ENCODE results near the gene AGFG1.
A peak's percentile ranks its signal among the peaks of the same experiment; 100 is the strongest.

The AGFG1 gene

DNA sequence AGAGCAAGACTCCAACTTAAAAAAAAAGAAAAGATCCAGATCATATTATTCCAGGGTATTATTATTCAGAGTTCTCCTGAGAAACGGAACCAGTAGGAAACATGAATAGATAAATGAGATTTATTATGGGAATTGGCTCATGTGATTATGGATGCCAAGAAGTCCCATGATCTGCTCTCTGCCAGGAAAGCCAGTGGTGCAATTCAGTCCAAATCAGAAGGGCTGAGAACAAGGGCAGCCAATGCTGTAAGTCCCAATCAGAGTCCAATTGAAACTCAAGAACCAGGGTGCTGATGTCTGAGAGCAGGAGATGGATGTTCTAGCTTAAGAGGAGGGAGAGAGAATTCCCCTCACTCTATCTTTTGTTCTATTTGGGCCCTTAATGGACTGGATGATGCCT lies 134.5 kb downstream of the AGFG1 start:
- no peak overlapping the region for H3K27ac ChIP-seq (ENCODE audit: low read depth, low read length)
- H4K8ac ChIP-seq (ENCODE audit: low read depth, low read length) = no peak overlapping the region
- no peak overlapping the region for H2BK12ac ChIP-seq (ENCODE audit: low read length)
- no peaks in the 10 kb centered on the region for H3K79me2 ChIP-seq (ENCODE audit: control insufficient read depth, insufficient read depth, low read length, poor library complexity)
- H3K18ac ChIP-seq (ENCODE audit: low read length) = no peak overlapping the region
- H3K27me3 ChIP-seq (ENCODE audit: insufficient read depth, low read length) = no peaks in the 10 kb centered on the region
- no peak overlapping the region for H3K4ac ChIP-seq (ENCODE audit: low read depth, low read length)
- no peaks in the 10 kb centered on the region for H3K79me1 ChIP-seq (ENCODE audit: low read length)
- no peak overlapping the region for H2AK5ac ChIP-seq (ENCODE audit: low read length)
- H3K4me3 ChIP-seq (ENCODE audit: low read depth, low read length) = no peak overlapping the region
- H3K9me3 ChIP-seq (ENCODE audit: insufficient read depth, low read depth, low read length) = no peaks in the 10 kb centered on the region
- H3K4me2 ChIP-seq (ENCODE audit: low read length) = no peak overlapping the region
- no peaks in the 10 kb centered on the region for H3K36me3 ChIP-seq (ENCODE audit: control insufficient read depth in 1 of 2, insufficient read depth in 2 of 2, low read length in 2 of 2)
- H4K12ac ChIP-seq (ENCODE audit: low read depth, low read length) = no peak overlapping the region
- H2BK120ac ChIP-seq (ENCODE audit: insufficient read depth, low read length, poor library complexity) = no peak overlapping the region
- no peak overlapping the region for H4K91ac ChIP-seq (ENCODE audit: low read depth, low read length)
- no CpG with 5 or more reads among the region's 1 CpG for WGBS (ENCODE audit: extremely low coverage, insufficient coverage, insufficient read length)
- no peaks in the 10 kb centered on the region for H3K4me1 ChIP-seq (ENCODE audit: control insufficient read depth in 1 of 2, insufficient read depth in 2 of 2, low read length in 2 of 2)
- no peak for DNase-seq
- no peak overlapping the region for H3K14ac ChIP-seq (ENCODE audit: low read length)
- H2AFZ ChIP-seq (ENCODE audit: insufficient read depth, low read length, poor library complexity) = no peak overlapping the region
- no peak overlapping the region for H3K23ac ChIP-seq (ENCODE audit: low read length)
- H3K9ac ChIP-seq (ENCODE audit: low read length) = no peak overlapping the region
- no peak overlapping the region for H2BK5ac ChIP-seq (ENCODE audit: low read depth, low read length, poor library complexity)

DNA sequence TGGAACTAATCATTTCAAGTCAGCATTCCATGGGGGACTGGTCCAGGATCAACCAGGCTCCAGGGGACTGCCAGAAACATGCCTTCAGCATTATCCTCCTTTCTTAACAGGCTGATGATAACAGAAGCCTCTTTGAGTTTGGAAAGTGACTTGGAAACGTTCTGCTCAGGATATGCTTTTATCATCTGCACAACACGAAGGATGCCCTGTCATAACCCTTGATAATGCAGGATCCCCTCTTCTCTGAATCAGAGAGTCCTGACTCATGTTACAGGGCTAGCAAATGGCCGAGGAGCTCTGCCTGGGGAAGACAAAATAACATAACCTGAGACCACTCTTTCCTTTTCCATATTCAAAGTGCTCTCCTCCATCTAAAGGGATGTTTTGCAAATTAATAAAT lies 136.0 kb downstream of the AGFG1 start:
- H3K14ac ChIP-seq (ENCODE audit: low read length) = no peak overlapping the region
- no peak for DNase-seq
- no peak overlapping the region for H2AFZ ChIP-seq (ENCODE audit: insufficient read depth, low read length, poor library complexity)
- no peak overlapping the region for H2AK5ac ChIP-seq (ENCODE audit: low read length)
- WGBS (ENCODE audit: extremely low coverage, insufficient coverage, insufficient read length) = no CpG with 5 or more reads among the region's 3 CpGs
- no peak overlapping the region for H3K18ac ChIP-seq (ENCODE audit: low read length)
- H3K9ac ChIP-seq (ENCODE audit: low read length) = no peak overlapping the region
- no peak overlapping the region for H2BK5ac ChIP-seq (ENCODE audit: low read depth, low read length, poor library complexity)
- no peaks in the 10 kb centered on the region for H3K9me3 ChIP-seq (ENCODE audit: insufficient read depth, low read depth, low read length)
- H3K4me3 ChIP-seq (ENCODE audit: low read depth, low read length) = no peak overlapping the region
- no peak overlapping the region for H2BK120ac ChIP-seq (ENCODE audit: insufficient read depth, low read length, poor library complexity)
- no peak overlapping the region for H3K27ac ChIP-seq (ENCODE audit: low read depth, low read length)
- no peak overlapping the region for H4K12ac ChIP-seq (ENCODE audit: low read depth, low read length)
- no peaks in the 10 kb centered on the region for H3K79me1 ChIP-seq (ENCODE audit: low read length)
- no peaks in the 10 kb centered on the region for H3K27me3 ChIP-seq (ENCODE audit: insufficient read depth, low read length)
- no peak overlapping the region for H3K23ac ChIP-seq (ENCODE audit: low read length)
- H2BK12ac ChIP-seq (ENCODE audit: low read length) = no peak overlapping the region
- H3K36me3 ChIP-seq (ENCODE audit: control insufficient read depth in 1 of 2, insufficient read depth in 2 of 2, low read length in 2 of 2) = no peaks in the 10 kb centered on the region
- H4K91ac ChIP-seq (ENCODE audit: low read depth, low read length) = no peak overlapping the region
- no peaks in the 10 kb centered on the region for H3K4me1 ChIP-seq (ENCODE audit: control insufficient read depth in 1 of 2, insufficient read depth in 2 of 2, low read length in 2 of 2)
- no peaks in the 10 kb centered on the region for H3K79me2 ChIP-seq (ENCODE audit: control insufficient read depth, insufficient read depth, low read length, poor library complexity)
- no peak overlapping the region for H3K4ac ChIP-seq (ENCODE audit: low read depth, low read length)
- H4K8ac ChIP-seq (ENCODE audit: low read depth, low read length) = no peak overlapping the region
- H3K4me2 ChIP-seq (ENCODE audit: low read length) = no peak overlapping the region

DNA sequence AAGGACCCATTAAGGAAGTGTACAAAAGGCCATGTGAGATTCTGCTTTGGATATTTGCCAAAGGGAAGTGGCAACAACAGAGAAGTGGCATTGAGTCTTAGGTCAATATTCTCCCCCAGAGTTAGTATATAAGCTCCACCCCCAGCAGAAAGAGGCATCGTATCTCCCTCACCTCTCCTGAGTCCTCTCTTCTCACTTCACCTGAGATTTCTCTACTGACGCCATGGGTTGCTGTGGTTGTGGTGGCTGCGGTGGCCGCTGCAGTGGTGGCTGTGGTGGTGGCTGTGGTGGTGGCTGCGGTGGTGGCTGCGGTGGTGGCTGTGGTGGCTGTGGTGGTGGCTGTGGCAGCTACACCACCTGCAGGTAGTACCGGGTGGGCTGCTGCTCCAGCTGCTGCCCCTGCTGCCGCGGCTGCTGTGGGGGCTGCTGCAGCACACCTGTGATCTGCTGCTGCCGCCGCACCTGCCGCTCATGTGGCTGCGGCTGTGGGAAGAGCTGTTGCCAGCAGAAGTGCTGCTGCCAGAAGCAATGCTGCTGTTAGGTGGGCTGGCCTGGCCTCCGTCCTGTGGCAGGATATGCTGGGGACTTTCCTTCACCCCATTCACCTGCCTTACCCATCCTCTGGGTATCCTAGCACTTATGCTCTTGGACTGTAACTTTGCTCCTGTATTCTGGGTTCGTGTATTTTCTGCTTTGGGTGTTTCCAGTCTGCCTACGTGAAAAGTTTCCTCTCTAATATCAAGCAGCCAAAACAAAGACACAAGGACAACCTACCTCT lies 136.8 kb downstream of the AGFG1 start:
- no peak overlapping the region for H3K14ac ChIP-seq (ENCODE audit: low read length)
- no peaks in the 10 kb centered on the region for H3K9me3 ChIP-seq (ENCODE audit: insufficient read depth, low read depth, low read length)
- no peak overlapping the region for H3K4me2 ChIP-seq (ENCODE audit: low read length)
- H2BK120ac ChIP-seq (ENCODE audit: insufficient read depth, low read length, poor library complexity) = no peak overlapping the region
- DNase-seq = peak in 1 of 2 donors; percentile 28
- H2AK5ac ChIP-seq (ENCODE audit: low read length) = no peak overlapping the region
- H3K79me2 ChIP-seq (ENCODE audit: control insufficient read depth, insufficient read depth, low read length, poor library complexity) = no peaks in the 10 kb centered on the region
- H3K4me1 ChIP-seq (ENCODE audit: control insufficient read depth in 1 of 2, insufficient read depth in 2 of 2, low read length in 2 of 2) = no peaks in the 10 kb centered on the region
- WGBS (ENCODE audit: extremely low coverage, insufficient coverage, insufficient read length) = no CpG with 5 or more reads among the region's 16 CpGs
- no peak overlapping the region for H2BK5ac ChIP-seq (ENCODE audit: low read depth, low read length, poor library complexity)
- no peak overlapping the region for H3K4me3 ChIP-seq (ENCODE audit: low read depth, low read length)
- H3K27me3 ChIP-seq (ENCODE audit: insufficient read depth, low read length) = no peaks in the 10 kb centered on the region
- no peak overlapping the region for H3K23ac ChIP-seq (ENCODE audit: low read length)
- H4K12ac ChIP-seq (ENCODE audit: low read depth, low read length) = no peak overlapping the region
- H3K27ac ChIP-seq (ENCODE audit: low read depth, low read length) = no peak overlapping the region
- no peak overlapping the region for H3K18ac ChIP-seq (ENCODE audit: low read length)
- H3K9ac ChIP-seq (ENCODE audit: low read length) = no peak overlapping the region
- H3K79me1 ChIP-seq (ENCODE audit: low read length) = no peaks in the 10 kb centered on the region
- no peak overlapping the region for H2BK12ac ChIP-seq (ENCODE audit: low read length)
- no peaks in the 10 kb centered on the region for H3K36me3 ChIP-seq (ENCODE audit: control insufficient read depth in 1 of 2, insufficient read depth in 2 of 2, low read length in 2 of 2)
- H2AFZ ChIP-seq (ENCODE audit: insufficient read depth, low read length, poor library complexity) = no peak overlapping the region
- H4K8ac ChIP-seq (ENCODE audit: low read depth, low read length) = no peak overlapping the region
- H3K4ac ChIP-seq (ENCODE audit: low read depth, low read length) = no peak overlapping the region
- H4K91ac ChIP-seq (ENCODE audit: low read depth, low read length) = no peak overlapping the region

DNA sequence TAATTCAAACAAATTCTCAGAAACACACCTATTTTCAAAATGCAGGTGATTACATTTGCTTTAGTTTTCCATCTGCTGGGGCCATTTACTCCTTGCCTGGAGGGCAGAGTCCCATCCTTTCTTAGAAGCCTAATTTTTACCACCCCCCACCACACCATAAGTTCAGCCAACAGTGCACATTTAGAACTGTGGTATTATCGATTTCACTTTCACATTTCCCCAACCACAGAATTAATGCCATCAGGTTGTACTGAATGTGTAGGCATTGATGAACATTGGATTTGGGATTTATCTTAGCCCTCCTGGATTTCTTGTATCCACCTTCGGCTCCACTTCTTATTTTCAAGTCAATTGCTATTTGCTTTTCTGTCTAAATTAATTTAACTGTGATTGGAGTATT lies 138.2 kb downstream of the AGFG1 start:
- Histone ChIP-seq H3K14ac (ENCODE audit: low read length) (no peak overlapping the region), H3K9me3 (ENCODE audit: insufficient read depth, low read depth, low read length) (no peaks in the 10 kb centered on the region), H3K27ac (ENCODE audit: low read depth, low read length) (no peak overlapping the region), H4K8ac (ENCODE audit: low read depth, low read length) (no peak overlapping the region), H2BK12ac (ENCODE audit: low read length) (no peak overlapping the region), H3K4me3 (ENCODE audit: low read depth, low read length) (no peak overlapping the region), H3K4ac (ENCODE audit: low read depth, low read length) (no peak overlapping the region), H2AK5ac (ENCODE audit: low read length) (no peak overlapping the region), H4K12ac (ENCODE audit: low read depth, low read length) (no peak overlapping the region), H3K79me2 (ENCODE audit: control insufficient read depth, insufficient read depth, low read length, poor library complexity) (no peaks in the 10 kb centered on the region), H3K4me2 (ENCODE audit: low read length) (no peak overlapping the region), H2BK120ac (ENCODE audit: insufficient read depth, low read length, poor library complexity) (no peak overlapping the region), H3K79me1 (ENCODE audit: low read length) (no peaks in the 10 kb centered on the region), H3K18ac (ENCODE audit: low read length) (no peak overlapping the region), H3K9ac (ENCODE audit: low read length) (no peak overlapping the region), H2BK5ac (ENCODE audit: low read depth, low read length, poor library complexity) (no peak overlapping the region), H3K36me3 (ENCODE audit: control insufficient read depth in 1 of 2, insufficient read depth in 2 of 2, low read length in 2 of 2) (no peaks in the 10 kb centered on the region), H4K91ac (ENCODE audit: low read depth, low read length) (no peak overlapping the region), H3K23ac (ENCODE audit: low read length) (no peak overlapping the region), H3K27me3 (ENCODE audit: insufficient read depth, low read length) (no peaks in the 10 kb centered on the region), H2AFZ (ENCODE audit: insufficient read depth, low read length, poor library complexity) (no peak overlapping the region), H3K4me1 (ENCODE audit: control insufficient read depth in 1 of 2, insufficient read depth in 2 of 2, low read length in 2 of 2) (no peaks in the 10 kb centered on the region)
- no CpG with 5 or more reads among the region's 2 CpGs for WGBS (ENCODE audit: extremely low coverage, insufficient coverage, insufficient read length)
- DNase-seq = no peak
